Activated T-cell treated with anti-CD3 and anti-CD28 coated beads for 48 hours (primary cell): ENCODE results near the gene TECR.
"Not testable (repeated sequence)": the region's sequence is repeated elsewhere in the genome, so short reads cannot be mapped to it uniquely, and the experiment has no call there.

Experiments used
- DNase-seq: peaks from one replicate; pipeline ENCODE4 v3.0.0-alpha.2; 2020; ENCODE audit warnings: low read depth

TECR gene

GRCh38 chr19:14585187-14585586, 55.8 kb downstream of the TECR start:
- DNase-seq, result peak; percentile 30

- peak; percentile 13 for DNase-seq
These were observed 60.0 kb downstream of the TECR start for GRCh38 chr19:14589433-14589832.

DNA sequence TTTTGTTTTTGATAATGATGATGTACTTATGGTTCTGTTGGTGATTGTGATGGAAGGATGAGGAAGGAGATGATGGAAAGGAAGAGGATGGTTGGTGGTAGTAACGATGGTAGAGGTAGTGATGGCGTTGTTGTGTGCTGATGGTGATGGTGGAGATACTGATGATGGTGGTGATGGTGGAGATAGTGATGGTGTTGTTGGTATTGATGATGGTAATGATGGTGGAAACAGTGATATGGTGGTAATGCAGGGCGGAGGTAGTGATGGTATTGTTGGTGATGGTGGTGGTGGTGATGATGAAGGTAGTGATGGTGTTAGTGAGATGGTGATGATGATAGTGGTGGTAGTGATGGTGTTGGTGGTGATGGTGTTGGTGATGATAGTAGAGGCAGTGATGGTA, 66.2 kb downstream of the TECR start:
- DNase-seq, result no peak

GRCh38 chr19:14599548-14600147, 70.3 kb downstream of the TECR start:
- DNase-seq, result no peak

GRCh38 chr19:14603990-14604387, 74.6 kb downstream of the TECR start:
- DNase-seq, result no peak

DNA sequence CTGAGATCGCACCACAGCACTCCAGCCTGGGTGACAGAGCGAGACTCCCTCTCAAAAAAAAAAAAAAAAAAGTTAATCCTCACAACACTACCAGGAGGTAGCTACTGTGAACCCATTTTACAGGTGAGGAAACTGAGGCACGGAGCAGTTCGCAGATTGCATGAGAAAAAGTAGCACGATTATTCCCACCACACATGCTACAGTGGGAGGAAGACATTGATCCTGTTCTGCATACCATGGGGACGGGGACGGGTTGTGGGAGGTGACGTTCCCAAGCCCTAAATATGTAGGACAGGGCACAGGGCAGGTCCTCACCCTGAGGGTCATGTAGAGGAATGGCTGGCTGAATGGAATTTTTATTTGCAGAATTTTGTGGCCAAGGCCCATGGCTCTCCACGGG, 77.2 kb downstream of the TECR start:
- no peak for DNase-seq

GRCh38 chr19:14611051-14611450, 81.7 kb downstream of the TECR start:
- DNase-seq, result no peak

- not testable (repeated sequence) for DNase-seq
These were observed 82.8 kb downstream of the TECR start for GRCh38 chr19:14612242-14612641.

- DNase-seq, result no peak
These were observed 83.3 kb downstream of the TECR start for GRCh38 chr19:14612657-14613056.

DNA sequence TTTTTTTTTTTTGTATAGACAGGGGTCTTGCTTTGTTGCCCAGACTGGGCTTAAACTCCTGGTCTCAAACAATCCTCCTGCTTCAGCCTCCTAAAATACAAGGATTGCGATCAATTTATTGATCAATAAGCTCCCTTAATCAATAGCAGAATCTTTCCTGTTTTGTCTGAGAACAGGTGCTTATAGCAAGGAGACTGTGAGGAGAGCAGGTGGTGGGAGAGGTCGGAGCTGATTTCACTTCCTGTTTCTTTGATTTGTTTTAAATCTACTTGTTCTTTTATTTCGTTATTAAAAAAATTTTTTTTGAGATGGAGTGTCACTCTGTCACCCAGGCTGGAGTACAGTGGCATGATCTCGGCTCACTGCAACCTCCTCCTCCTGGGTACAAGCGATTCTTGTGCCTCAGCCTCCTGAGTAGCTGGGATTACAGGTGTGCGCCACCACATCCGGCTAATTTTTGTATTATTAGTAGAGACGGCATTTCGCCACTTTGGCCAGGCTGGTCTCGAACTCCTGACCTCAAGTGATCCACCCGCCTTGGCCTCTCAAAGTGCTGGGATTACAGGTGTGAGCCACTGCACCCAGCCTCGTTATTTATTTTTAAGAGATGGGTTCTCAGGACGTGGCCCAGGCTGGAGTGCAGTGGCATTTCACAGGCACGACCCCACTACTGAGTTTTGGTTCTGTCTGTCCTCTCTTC, 84.2 kb downstream of the TECR start:
- not testable (repeated sequence) for DNase-seq

DNA sequence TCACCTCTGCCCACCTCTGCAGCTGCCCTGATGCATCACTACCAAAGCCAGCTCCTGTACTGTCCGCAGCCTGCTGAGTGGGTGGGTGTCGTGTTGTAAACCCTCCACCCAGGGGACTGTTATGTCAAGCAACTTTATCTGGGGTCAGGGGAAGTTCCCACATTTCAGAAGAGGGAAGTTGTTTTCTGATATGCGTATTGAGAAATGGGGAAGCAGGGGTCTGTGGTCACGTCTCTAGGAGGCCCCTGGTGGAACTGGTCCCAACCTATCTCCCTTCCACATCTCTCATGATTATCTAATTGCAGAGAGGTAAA, 84.7 kb downstream of the TECR start:
- DNase-seq, result no peak
